Measurements from ENCODE around the gene PTBP1.

The PTBP1 gene

GRCh38 chr19:796692-797527 is at the start of gene PTBP1:
TSS of gene PTBP1 (plus strand) at chr19:797452. CDS start at chr19:797498, 46 bp downstream.
- peak within 1 kb of the TSS; percentile 65 for H3K4me3 ChIP-seq (ENCODE audit: low read depth, low read length)
- H3K4me1 ChIP-seq (ENCODE audit: control insufficient read depth, insufficient read depth, low read length) = peaks cover 14% of the 10 kb centered on the region
- no peaks in the 10 kb centered on the region for H3K9me3 ChIP-seq (ENCODE audit: control insufficient read depth, insufficient read depth, low read length)
- no peaks in the 10 kb centered on the region for H3K27me3 ChIP-seq (ENCODE audit: control insufficient read depth, insufficient read depth, low read length)
- H3K9ac ChIP-seq (ENCODE audit: low read depth, low read length) = peak within 1 kb of the TSS; percentile 75
- peaks cover 28% of the 10 kb centered on the region for H3K36me3 ChIP-seq (ENCODE audit: control insufficient read depth, insufficient read depth, low read length)

- Histone ChIP-seq H3K36me3 (ENCODE audit: control insufficient read depth, insufficient read depth, low read length) (no peaks in the 10 kb centered on the region), H3K9ac (ENCODE audit: low read depth, low read length) (no peak overlapping the region), H3K9me3 (ENCODE audit: control insufficient read depth, insufficient read depth, low read length) (no peaks in the 10 kb centered on the region), H3K27me3 (ENCODE audit: control insufficient read depth, insufficient read depth, low read length) (no peaks in the 10 kb centered on the region), H3K4me1 (ENCODE audit: control insufficient read depth, insufficient read depth, low read length) (no peaks in the 10 kb centered on the region), H3K4me3 (ENCODE audit: low read depth, low read length) (no peak overlapping the region)
Observed at GRCh38 chr19:748274-748598, 49.0 kb upstream of the PTBP1 start.

- Histone ChIP-seq H3K27me3 (ENCODE audit: control insufficient read depth, insufficient read depth, low read length) (no peaks in the 10 kb centered on the region), H3K4me3 (ENCODE audit: low read depth, low read length) (no peak overlapping the region), H3K36me3 (ENCODE audit: control insufficient read depth, insufficient read depth, low read length) (no peaks in the 10 kb centered on the region), H3K9ac (ENCODE audit: low read depth, low read length) (no peak overlapping the region), H3K4me1 (ENCODE audit: control insufficient read depth, insufficient read depth, low read length) (no peaks in the 10 kb centered on the region), H3K9me3 (ENCODE audit: control insufficient read depth, insufficient read depth, low read length) (no peaks in the 10 kb centered on the region)
Observed at GRCh38 chr19:749811-750210, 47.4 kb upstream of the PTBP1 start.

- no peak within 1 kb of the TSS for H3K4me3 ChIP-seq (ENCODE audit: low read depth, low read length)
- no peaks in the 10 kb centered on the region for H3K36me3 ChIP-seq (ENCODE audit: control insufficient read depth, insufficient read depth, low read length)
- no peak within 1 kb of the TSS for H3K9ac ChIP-seq (ENCODE audit: low read depth, low read length)
Observed at GRCh38 chr19:750640-751423, 46.4 kb upstream of the PTBP1 start, which contains the start of gene MISP. TSS of gene MISP (plus strand) at chr19:751112. CDS start at chr19:756947, 5,835 bp downstream.

GRCh38 chr19:751501-752341 is 45.5 kb upstream of the PTBP1 start:
- no peaks in the 10 kb centered on the region for H3K36me3 ChIP-seq (ENCODE audit: control insufficient read depth, insufficient read depth, low read length)
- H3K4me3 ChIP-seq (ENCODE audit: low read depth, low read length) = no peak overlapping the region
- H3K27me3 ChIP-seq (ENCODE audit: control insufficient read depth, insufficient read depth, low read length) = no peaks in the 10 kb centered on the region
- H3K9me3 ChIP-seq (ENCODE audit: control insufficient read depth, insufficient read depth, low read length) = no peaks in the 10 kb centered on the region
- H3K4me1 ChIP-seq (ENCODE audit: control insufficient read depth, insufficient read depth, low read length) = no peaks in the 10 kb centered on the region
- no peak overlapping the region for H3K9ac ChIP-seq (ENCODE audit: low read depth, low read length)

More at GRCh38 chr19:750640-751423, 46.4 kb upstream of the PTBP1 start, which contains the start of gene MISP:
- Histone ChIP-seq H3K9me3 (ENCODE audit: control insufficient read depth, insufficient read depth, low read length) (no peaks in the 10 kb centered on the region), H3K27me3 (ENCODE audit: control insufficient read depth, insufficient read depth, low read length) (no peaks in the 10 kb centered on the region), H3K4me1 (ENCODE audit: control insufficient read depth, insufficient read depth, low read length) (no peaks in the 10 kb centered on the region)

GRCh38 chr19:752652-753517 is 44.4 kb upstream of the PTBP1 start:
- H3K9me3 ChIP-seq (ENCODE audit: control insufficient read depth, insufficient read depth, low read length) = no peaks in the 10 kb centered on the region
- no peaks in the 10 kb centered on the region for H3K4me1 ChIP-seq (ENCODE audit: control insufficient read depth, insufficient read depth, low read length)
- no peaks in the 10 kb centered on the region for H3K27me3 ChIP-seq (ENCODE audit: control insufficient read depth, insufficient read depth, low read length)
- no peaks in the 10 kb centered on the region for H3K36me3 ChIP-seq (ENCODE audit: control insufficient read depth, insufficient read depth, low read length)
- H3K4me3 ChIP-seq (ENCODE audit: low read depth, low read length) = no peak overlapping the region
- H3K9ac ChIP-seq (ENCODE audit: low read depth, low read length) = no peak overlapping the region

GRCh38 chr19:754530-754929 is 42.7 kb upstream of the PTBP1 start:
- no peak overlapping the region for H3K9ac ChIP-seq (ENCODE audit: low read depth, low read length)
- no peaks in the 10 kb centered on the region for H3K9me3 ChIP-seq (ENCODE audit: control insufficient read depth, insufficient read depth, low read length)
- H3K4me3 ChIP-seq (ENCODE audit: low read depth, low read length) = no peak overlapping the region
- H3K27me3 ChIP-seq (ENCODE audit: control insufficient read depth, insufficient read depth, low read length) = no peaks in the 10 kb centered on the region
- no peaks in the 10 kb centered on the region for H3K36me3 ChIP-seq (ENCODE audit: control insufficient read depth, insufficient read depth, low read length)
- H3K4me1 ChIP-seq (ENCODE audit: control insufficient read depth, insufficient read depth, low read length) = no peaks in the 10 kb centered on the region

GRCh38 chr19:755063-755462 is 42.2 kb upstream of the PTBP1 start:
- Histone ChIP-seq H3K4me1 (ENCODE audit: control insufficient read depth, insufficient read depth, low read length) (no peaks in the 10 kb centered on the region), H3K9ac (ENCODE audit: low read depth, low read length) (no peak overlapping the region), H3K9me3 (ENCODE audit: control insufficient read depth, insufficient read depth, low read length) (no peaks in the 10 kb centered on the region), H3K36me3 (ENCODE audit: control insufficient read depth, insufficient read depth, low read length) (no peaks in the 10 kb centered on the region), H3K4me3 (ENCODE audit: low read depth, low read length) (no peak overlapping the region), H3K27me3 (ENCODE audit: control insufficient read depth, insufficient read depth, low read length) (no peaks in the 10 kb centered on the region)

GRCh38 chr19:756236-756635 is 41.0 kb upstream of the PTBP1 start:
- H3K9ac ChIP-seq (ENCODE audit: low read depth, low read length) = no peak overlapping the region
- H3K9me3 ChIP-seq (ENCODE audit: control insufficient read depth, insufficient read depth, low read length) = no peaks in the 10 kb centered on the region
- no peaks in the 10 kb centered on the region for H3K4me1 ChIP-seq (ENCODE audit: control insufficient read depth, insufficient read depth, low read length)
- no peaks in the 10 kb centered on the region for H3K27me3 ChIP-seq (ENCODE audit: control insufficient read depth, insufficient read depth, low read length)
- no peak overlapping the region for H3K4me3 ChIP-seq (ENCODE audit: low read depth, low read length)
- H3K36me3 ChIP-seq (ENCODE audit: control insufficient read depth, insufficient read depth, low read length) = no peaks in the 10 kb centered on the region

GRCh38 chr19:756821-757688 is 40.2 kb upstream of the PTBP1 start:
- H3K9ac ChIP-seq (ENCODE audit: low read depth, low read length) = no peak overlapping the region
- H3K4me3 ChIP-seq (ENCODE audit: low read depth, low read length) = no peak overlapping the region
- no peaks in the 10 kb centered on the region for H3K9me3 ChIP-seq (ENCODE audit: control insufficient read depth, insufficient read depth, low read length)
- no peaks in the 10 kb centered on the region for H3K27me3 ChIP-seq (ENCODE audit: control insufficient read depth, insufficient read depth, low read length)
- H3K4me1 ChIP-seq (ENCODE audit: control insufficient read depth, insufficient read depth, low read length) = no peaks in the 10 kb centered on the region
- no peaks in the 10 kb centered on the region for H3K36me3 ChIP-seq (ENCODE audit: control insufficient read depth, insufficient read depth, low read length)
